8988T (cell line): ENCODE data around the gene PBX1.

ENCODE experiments used
- DNase-seq: peaks from one replicate; pipeline ENCODE4 v3.0.0; 2011

PBX1 gene

DNA sequence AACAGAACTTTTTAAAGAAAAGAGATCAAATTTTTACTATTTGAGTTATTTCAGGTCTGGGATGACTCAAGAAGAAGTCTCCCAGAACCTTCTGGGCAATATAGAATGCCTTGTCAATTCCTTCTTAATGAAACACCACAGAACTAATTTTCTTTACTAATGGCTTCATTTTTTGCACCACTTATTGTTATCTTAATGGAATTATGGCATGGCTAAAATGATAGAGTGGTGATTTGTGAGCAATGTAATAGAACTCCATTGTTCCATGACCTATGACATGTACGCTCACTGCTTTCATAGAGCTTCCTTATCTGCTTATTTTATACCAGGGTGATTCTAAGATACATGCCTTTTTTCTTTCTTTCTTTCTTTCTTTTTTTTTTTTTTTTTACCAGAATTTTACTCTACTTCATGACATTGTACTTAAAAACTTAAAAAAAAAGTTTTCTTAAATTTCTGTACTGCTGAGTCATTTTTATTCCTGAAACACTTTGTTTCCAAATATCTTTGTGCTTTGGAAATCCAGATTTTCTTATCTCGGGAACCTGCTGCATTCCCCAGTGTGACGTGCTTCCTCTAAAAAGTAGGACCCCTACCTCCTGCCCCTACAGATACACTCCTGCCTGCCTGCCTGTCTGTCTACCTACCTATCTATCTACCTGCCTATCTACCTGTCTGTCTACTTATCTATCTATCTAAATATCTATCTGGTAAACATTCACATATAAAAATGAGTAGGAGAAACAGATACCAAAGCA lies 284.9 kb downstream of the PBX1 start:
- DNase-seq, result no peak

GRCh38 chr1:164846731-164847691 lies 288.0 kb downstream of the PBX1 start:
- no peak for DNase-seq

DNA sequence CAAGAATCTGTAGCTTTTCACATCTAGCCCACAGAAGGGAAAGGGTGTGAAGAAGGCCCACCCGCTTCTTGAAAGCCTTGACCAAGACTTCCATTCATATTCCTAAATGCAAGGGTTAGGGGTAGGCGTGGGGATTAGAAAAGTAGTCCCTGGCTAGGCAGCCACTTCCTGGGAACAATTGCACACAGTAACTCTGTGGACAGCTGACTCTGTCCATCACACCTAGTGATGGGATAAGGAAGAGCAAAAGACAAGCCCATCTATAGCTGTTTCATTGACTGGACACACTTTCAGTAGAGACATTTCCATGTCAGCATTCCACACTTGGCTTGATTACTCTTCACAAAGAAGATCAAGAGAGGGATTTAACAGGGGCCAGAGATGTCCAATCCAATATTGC lies 294.2 kb downstream of the PBX1 start:
- DNase-seq, result no peak

GRCh38 chr1:164855716-164856329 lies 296.8 kb downstream of the PBX1 start:
- DNase-seq, result no peak

- no peak for DNase-seq
Measured at GRCh38 chr1:164856381-164856780, 297.4 kb downstream of the PBX1 start.

DNA sequence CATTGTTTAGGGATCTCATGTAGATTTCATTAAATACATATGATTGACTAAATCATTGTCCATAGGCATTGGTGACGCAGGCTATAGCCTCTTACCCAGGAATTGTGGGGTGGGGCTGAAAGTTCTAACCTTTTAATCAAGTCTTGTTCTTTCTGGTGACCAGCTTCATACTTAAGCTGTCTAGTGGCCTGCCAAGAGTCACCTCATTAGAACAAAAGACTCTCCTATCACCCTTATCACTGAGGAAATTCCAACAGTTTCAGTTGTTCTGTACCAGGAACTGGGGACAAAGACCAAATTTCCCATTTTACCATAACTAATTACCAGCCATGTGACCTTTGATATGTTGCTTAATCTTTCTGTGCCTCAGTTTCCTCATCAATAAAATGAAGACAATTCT lies 298.5 kb downstream of the PBX1 start:
- no peak for DNase-seq

- DNase-seq, result no peak
Measured at GRCh38 chr1:164858096-164858632, 299.2 kb downstream of the PBX1 start.

GRCh38 chr1:164861632-164862031 lies 302.6 kb downstream of the PBX1 start:
- DNase-seq, result no peak

DNA sequence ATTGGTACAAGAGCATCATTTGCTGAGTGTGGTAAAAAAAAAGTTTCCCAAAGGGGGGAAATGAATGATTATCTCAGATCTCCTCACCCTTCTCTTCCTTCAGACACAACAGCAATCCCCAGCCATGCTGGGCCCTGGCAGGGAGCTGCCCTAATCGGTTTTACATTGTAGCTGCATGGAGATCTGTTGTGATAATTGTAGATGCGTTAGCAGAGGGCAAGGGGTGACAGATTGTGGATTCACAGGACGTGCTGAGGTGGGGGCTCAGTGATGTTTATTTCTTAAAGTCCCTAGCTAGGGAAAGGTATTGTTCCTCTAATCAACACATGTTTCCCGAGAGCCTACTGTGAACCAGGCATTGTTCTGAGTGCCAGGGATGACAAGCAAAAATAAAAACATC lies 304.1 kb downstream of the PBX1 start:
- DNase-seq, result no peak

DNA sequence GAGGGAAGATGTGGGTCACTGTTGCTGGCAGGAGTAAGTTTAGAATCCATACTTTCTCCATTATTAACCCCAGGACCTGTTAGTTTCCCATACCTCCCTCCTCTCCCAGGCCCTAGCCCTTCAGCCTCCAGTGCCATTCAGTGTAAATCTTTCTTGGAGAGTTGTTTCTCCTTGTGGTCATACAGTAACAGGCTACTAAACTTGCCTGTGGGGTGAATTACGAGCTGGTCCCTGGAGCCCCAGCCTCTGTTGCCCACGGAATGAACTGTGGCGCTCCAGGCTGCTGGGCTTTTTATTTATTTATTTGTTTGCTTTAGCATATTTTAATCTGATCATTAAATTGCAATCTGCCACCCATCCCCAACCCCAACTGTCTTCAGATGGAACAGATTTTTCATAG lies 305.2 kb downstream of the PBX1 start:
- no peak for DNase-seq

DNA sequence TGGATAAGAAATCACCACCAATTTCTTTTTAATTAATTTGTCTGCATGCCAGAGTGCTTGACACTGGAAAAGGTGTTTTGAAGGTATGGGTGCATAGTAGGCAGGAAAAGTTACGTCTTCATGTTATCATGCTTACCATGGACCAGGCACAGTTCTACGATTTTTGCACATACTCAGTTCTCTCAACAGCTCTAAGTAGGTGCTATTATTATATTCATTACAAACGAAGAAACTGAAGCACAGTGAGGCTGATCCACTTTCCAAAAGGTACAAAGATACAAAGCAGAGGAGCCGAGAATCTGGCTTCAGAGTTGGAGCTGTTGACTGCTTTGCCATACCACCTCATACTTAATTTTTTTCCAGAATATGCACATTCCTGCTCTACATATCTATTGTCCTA lies 306.4 kb downstream of the PBX1 start:
- no peak for DNase-seq

- no peak for DNase-seq
Measured at GRCh38 chr1:164867590-164867989, 308.6 kb downstream of the PBX1 start.

DNA sequence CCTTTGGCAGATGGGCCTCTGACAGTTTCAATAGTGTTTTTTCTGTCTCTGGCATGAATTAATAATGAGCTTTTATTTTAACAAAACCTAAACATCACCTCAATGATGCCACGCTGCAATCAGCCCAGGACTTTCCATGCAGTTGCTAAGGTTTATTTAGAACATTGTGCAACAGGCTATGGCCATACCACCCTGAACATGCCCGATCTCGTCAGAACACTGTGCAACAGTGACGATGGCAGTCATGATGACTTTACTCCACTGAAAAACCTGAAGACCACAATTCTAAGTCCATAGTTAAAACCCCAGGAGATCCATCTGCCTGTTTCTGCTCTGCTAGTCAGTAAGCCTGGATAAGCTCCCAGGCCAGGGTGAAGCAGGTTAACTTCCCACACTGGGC lies 310.0 kb downstream of the PBX1 start:
- no peak for DNase-seq

DNA sequence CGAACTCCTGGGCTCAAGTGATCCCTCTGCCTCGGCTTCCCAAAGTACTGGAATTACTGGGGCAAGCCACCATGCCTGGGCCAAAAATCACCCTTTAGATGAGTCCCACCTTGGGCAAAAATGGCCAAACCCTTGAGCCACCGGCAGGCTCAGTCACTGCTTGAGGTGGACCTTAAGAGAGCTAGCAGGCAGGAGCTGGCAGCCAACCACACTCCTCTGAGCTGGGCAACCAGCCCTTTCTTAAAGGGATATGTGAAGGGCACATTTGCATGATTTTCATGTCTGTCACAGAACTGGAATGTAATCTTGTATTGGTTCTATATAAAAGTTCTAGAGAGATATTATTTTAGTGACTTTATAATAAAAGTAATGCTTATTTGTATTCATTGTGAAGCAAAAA lies 316.5 kb downstream of the PBX1 start:
- DNase-seq, result no peak

- DNase-seq, result no peak
Measured at GRCh38 chr1:164876398-164877116, 317.6 kb downstream of the PBX1 start.

- DNase-seq, result no peak
Measured at GRCh38 chr1:164880199-164880598, 321.2 kb downstream of the PBX1 start.

- DNase-seq, result no peak
Measured at GRCh38 chr1:164880644-164881043, 321.7 kb downstream of the PBX1 start.

- no peak for DNase-seq
Measured at GRCh38 chr1:164885311-164885710, 326.3 kb downstream of the PBX1 start.

- no peak for DNase-seq
Measured at GRCh38 chr1:164886101-164886500, 327.1 kb downstream of the PBX1 start.

DNA sequence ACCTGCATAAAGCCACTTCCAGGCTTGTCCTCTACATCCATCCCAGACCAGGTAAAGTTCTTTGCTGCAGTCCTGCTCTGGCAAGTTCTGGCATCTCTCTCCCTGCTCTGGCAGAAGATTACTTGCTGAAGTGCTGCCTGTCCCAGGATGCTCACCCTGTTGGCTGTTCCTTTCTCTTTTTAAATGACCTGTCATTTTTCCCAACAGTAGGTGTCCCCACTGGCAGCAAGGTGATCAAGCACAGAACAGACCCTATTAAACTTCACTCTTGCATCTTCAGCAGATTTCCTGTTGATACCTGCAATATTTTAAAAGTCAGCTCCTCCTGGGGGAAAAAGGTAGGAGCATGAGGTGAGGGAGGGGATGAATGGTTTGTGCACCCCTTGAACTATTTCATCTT lies 332.6 kb downstream of the PBX1 start:
- no peak for DNase-seq

DNA sequence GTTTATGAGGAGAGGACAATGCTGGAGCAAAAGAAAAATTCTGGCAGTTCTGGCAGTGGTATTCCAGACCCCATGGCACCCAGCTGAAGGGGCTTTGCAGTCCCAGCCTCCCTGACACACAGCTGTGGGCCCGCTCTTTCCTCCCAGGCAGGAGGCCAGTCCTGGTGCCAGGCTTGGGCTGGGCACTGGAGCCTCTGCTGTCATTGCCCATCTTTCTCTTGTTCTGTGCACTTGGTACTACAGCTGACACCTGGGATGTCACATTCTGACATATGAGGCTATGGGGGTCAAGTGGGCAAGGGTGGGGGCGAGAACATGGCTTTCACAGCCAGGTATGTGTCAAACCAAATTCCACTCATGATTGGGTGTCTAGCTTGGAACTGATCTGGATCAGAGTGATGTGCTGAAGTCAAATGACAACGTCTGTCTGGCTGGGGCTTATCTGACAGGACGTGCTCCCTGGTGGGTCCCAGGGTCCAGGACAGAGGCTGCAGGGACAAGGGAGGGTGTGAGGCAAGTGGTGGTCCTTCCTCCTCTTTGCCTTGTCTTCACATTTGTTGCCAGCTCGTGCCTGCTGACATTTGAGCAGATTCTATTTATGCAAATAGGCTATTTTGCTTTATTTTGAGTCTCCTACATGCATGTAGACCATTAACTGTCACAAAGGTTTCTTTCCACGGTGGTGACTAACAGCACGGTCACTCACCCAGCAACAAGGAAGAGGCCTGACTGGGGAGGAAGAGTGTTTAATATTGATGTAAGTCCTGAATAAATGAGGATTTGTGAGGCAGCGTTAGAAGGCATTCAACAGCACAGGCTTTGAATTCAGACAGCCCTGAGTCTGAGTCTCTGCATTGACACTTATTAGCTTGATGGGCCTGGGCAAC lies 336.3 kb downstream of the PBX1 start:
- DNase-seq, result no peak

DNA sequence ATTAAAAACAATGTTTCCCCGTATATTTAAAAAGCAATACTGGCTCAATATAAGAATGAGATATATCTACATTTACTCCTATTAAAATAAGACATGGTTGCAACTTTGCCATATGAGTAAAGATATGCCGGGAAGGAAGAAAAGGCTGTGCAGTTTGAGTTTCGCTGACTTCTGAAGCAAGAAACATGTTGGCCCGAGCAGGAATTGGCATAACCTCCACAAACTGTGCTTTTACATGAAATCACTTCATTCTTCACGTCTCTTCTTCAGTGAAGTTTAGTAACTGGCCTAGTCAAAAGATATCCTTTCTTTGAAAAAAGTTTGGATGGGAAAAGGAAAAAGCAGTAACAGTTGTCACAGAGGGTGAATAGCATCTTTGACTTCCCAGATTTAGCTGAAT lies 342.0 kb downstream of the PBX1 start:
- DNase-seq, result no peak
